Calu3 (cell line): ENCODE measurements around the gene LGR4. TPM values are rescaled to one million over a fixed set of nuclear protein-coding genes. Genes with fewer than 3 reads are reported as not detected.

ENCODE experiments used
- BruUV-seq: library from RNA; stranded (reverse); fragments of 400-500 nt; replicated peaks from 2 replicates; lab custom pipeline; 2021; lab: Mats Ljungman, UMichigan
- CTCF ChIA-PET: fragments of 300-600 bp; sonication (Branson Sonifier 250); formaldehyde crosslinking; loops from one replicate; lab custom pipeline; 2022; ENCODE audit warnings: antibody characterized with exemption; lab: Charles Lee
- DNase-seq: peaks from one replicate; pipeline ENCODE4 v3.0.0; 2022
- H3K27ac Mint-ChIP-seq: one replicate; pipeline ENCODE4 v1.8.0; 2022; ENCODE audit warnings: mixed read lengths; ENCODE audit not compliant: unreplicated experiment
- H3K27me3 Mint-ChIP-seq: one replicate; pipeline ENCODE4 v1.8.0; 2022; ENCODE audit warnings: mixed read lengths; ENCODE audit not compliant: unreplicated experiment
- H3K36me3 Mint-ChIP-seq: one replicate; pipeline ENCODE4 v1.8.0; 2022; ENCODE audit warnings: mild to moderate bottlenecking, moderate library complexity, mixed read lengths; ENCODE audit not compliant: insufficient read depth, unreplicated experiment
- H3K4me1 Mint-ChIP-seq: one replicate; pipeline ENCODE4 v1.8.0; 2022; ENCODE audit warnings: mild to moderate bottlenecking, low read depth, mixed read lengths; ENCODE audit not compliant: unreplicated experiment
- H3K4me3 Mint-ChIP-seq: one replicate; pipeline ENCODE4 v1.8.0; 2022; ENCODE audit warnings: mild to moderate bottlenecking, low read depth, moderate library complexity, mixed read lengths; ENCODE audit not compliant: unreplicated experiment
- H3K9me3 Mint-ChIP-seq: one replicate; pipeline ENCODE4 v1.8.0; 2022; ENCODE audit warnings: low read depth, mixed read lengths; ENCODE audit not compliant: unreplicated experiment
- CTCF ChIP-seq: fragments of 200-600 bp; IDR thresholded peaks from one replicate; pipeline ENCODE4 v1.8.0; 2022; ENCODE audit warnings: antibody characterized with exemption; ENCODE audit not compliant: unreplicated experiment
- intact Hi-C: fragments of 100-400 bp; cut with micrococcal nuclease; formaldehyde crosslinking; loops from one replicate; pipeline ENCODE4 v1.10.0; 2022; ENCODE audit not compliant: unreplicated experiment
- total RNA-seq: library from RNA; stranded (reverse); gene quantifications from 2 replicates; pipeline ENCODE4 v1.2.3, GENCODE V29; 2022

LGR4 gene
- total RNA-seq, 1 experiment from 2014 or later = 50.0 TPM

DNA sequence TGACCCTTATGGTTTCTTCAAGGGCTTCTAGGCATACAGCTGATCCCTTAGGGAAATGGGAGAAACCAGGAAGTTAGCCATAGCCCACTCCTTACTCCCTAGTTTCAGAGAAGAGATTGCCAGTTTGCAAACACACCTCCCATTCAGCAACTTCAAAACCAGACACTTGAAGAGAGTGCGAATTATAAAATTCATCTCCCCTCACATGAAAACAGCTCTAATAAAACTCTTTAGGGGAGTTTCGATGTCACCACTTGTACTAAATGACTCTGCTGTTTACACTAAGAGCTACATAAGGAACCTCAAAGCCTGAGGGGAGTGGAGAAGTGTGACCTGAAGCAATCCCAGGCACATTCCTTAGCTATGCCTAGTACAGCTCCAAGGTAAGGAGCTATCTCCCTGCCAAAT, 8.3 kb downstream of the LGR4 start:
- Mint-ChIP-seq H3K36me3 (peaks cover 9% of the 10 kb centered on the region), H3K4me3 (peak overlapping the region; percentile 32), H3K4me1 (peaks cover 39% of the 10 kb centered on the region), H3K9me3 (no peaks in the 10 kb centered on the region), H3K27ac (peak overlapping the region; percentile 77), H3K27me3 (no peaks in the 10 kb centered on the region)
- intact Hi-C loops = loop anchor here (2.0 kb wide), 1 partner anchor 63 kb away; no protein-coding TSS in a partner anchor
- CTCF ChIA-PET = interaction anchor here (0.5 to 2.4 kb wide), 8 partner anchors 8 to 297 kb away, joined by 3 to 9 read pairs (median 4); partner anchors contain the start of genes CCDC34 and LGR4
- no peak for TF ChIP-seq CTCF
- no TSS peak for BruUV-seq
- peak; percentile 36 for DNase-seq

- Mint-ChIP-seq H3K36me3 (no peaks in the 10 kb centered on the region), H3K4me1 (peaks cover 40% of the 10 kb centered on the region)
- intact Hi-C loops = no loop called here
Measured at GRCh38 chr11:27462543-27462942, 10.0 kb downstream of the LGR4 start.

DNA sequence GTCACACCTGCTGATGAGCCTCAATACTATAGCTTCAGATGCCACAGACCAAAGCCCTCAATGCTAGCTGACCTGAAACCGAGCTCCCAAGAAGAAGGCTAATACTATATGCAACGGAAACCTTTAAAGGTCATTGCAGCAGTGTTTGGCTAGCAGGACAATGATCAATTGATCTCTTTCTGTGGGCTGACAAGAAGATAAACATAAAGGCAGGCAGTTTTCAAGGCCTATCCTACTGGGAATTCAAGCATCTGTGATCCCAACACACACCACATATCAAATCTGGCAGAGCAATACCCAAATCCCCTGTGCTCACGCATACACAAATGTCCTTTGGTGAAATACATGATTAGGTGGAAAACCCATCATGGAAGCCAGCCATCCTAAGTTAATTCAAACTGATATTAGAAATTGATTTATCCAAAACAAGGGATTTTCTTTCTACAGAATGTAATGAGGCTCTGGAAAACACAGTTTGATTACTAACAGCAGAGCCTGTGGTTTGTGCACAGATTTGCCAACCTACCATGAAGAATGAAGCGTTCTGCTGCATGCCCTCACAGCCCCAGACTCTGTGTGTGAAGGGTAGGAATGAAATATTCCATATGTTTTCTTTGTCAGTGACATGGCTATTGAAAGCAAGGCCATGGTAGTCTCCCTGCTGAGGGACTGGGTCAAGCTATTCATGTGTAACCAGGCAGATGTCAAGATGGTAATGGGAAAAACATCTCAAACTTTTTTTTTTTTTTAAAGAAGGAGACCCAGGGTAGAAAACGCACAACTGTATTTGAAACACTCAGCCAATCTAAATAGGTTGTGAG, 12.2 kb downstream of the LGR4 start:
- CTCF ChIA-PET = interaction anchor here (0.6 kb wide), 1 partner anchor 25 kb away, joined by 4 read pairs; no protein-coding TSS in a partner anchor
- peaks cover 45% of the 10 kb centered on the region for H3K4me1 Mint-ChIP-seq
- H3K27me3 Mint-ChIP-seq = no peaks in the 10 kb centered on the region
- H3K36me3 Mint-ChIP-seq = no peaks in the 10 kb centered on the region
- no peaks in the 10 kb centered on the region for H3K9me3 Mint-ChIP-seq
- no TSS peak for BruUV-seq
- TF ChIP-seq CTCF = no peak
- intact Hi-C loops = no loop called here
- DNase-seq = no peak
- H3K27ac Mint-ChIP-seq = no peak overlapping the region
- H3K4me3 Mint-ChIP-seq = no peak overlapping the region

More at GRCh38 chr11:27462543-27462942, 10.0 kb downstream of the LGR4 start:
- no peak for DNase-seq
- CTCF ChIA-PET = no interaction called here
- BruUV-seq = no TSS peak
- TF ChIP-seq CTCF = no peak
- no peaks in the 10 kb centered on the region for H3K27me3 Mint-ChIP-seq
- no peaks in the 10 kb centered on the region for H3K9me3 Mint-ChIP-seq
- H3K27ac Mint-ChIP-seq = peak overlapping the region; percentile 13
- no peak overlapping the region for H3K4me3 Mint-ChIP-seq

DNA sequence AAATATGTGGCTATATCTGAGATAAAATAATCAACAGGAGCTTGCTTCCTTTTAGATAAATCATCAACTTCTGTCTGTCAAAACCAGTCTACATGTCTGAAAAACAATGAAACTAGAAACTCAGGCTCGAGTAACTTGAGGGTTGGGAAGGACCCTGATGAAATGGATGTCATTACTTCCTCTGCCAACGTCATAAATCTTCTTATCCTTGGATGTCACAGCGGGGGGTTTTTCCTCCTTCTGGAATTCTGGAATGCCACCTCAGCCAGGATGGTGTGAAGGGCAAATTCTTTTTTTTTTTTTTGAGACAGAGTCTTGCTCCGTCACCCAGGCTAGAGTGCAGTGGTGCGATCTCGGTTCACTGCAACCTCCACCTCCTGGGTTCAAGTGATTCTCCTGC, 13.4 kb downstream of the LGR4 start:
- intact Hi-C loops = loop anchor here (5.0 kb wide), 1 partner anchor 37 kb away; no protein-coding TSS in a partner anchor
- Mint-ChIP-seq H3K27me3 (no peaks in the 10 kb centered on the region), H3K9me3 (no peaks in the 10 kb centered on the region), H3K36me3 (no peaks in the 10 kb centered on the region), H3K4me1 (peaks cover 51% of the 10 kb centered on the region), H3K4me3 (no peak overlapping the region), H3K27ac (no peak overlapping the region)
- DNase-seq = no peak
- no TSS peak for BruUV-seq
- CTCF ChIA-PET = no interaction called here
- TF ChIP-seq CTCF = no peak
